Endothelial cell of umbilical vein (primary cell): ENCODE measurements around the gene TTC4. TPM values are rescaled to one million over a fixed set of nuclear protein-coding genes. Genes with fewer than 3 reads are reported as not detected.

Experiments used
- BruUV-seq: library from RNA; stranded (reverse); fragments of 400-500 nt; replicated peaks from 2 replicates; lab custom pipeline; 2021; lab: Mats Ljungman, UMichigan
- CTCF ChIA-PET: fragments of 300-600, 350-600 bp; sonication (Branson Sonifier 250); formaldehyde crosslinking; loops from one replicate; lab custom pipeline; 2021; ENCODE audit warnings: antibody characterized with exemption, inconsistent platforms; lab: Charles Lee
- POLR2A ChIA-PET: fragments of 300-600, 350-600 bp; sonication (Branson Sonifier 250); formaldehyde crosslinking; loops from one replicate; lab custom pipeline; 2021; ENCODE audit warnings: antibody characterized with exemption, inconsistent platforms; lab: Charles Lee
- DNase-seq: peaks from one replicate; pipeline ENCODE4 v3.0.0-alpha.2; 2011; ENCODE audit warnings: low read depth, low spot score
- FAIRE-seq: peaks from 2 replicates; lab custom pipeline; 2011; peaks lifted over from hg19 to GRCh38; lab: Jason Lieb, UNC
- H2AFZ ChIP-seq: 2 replicates; pipeline ENCODE4 v1.6.0; 2012; ENCODE audit warnings: low read depth, low read length, control low read depth, inconsistent platforms
- H3K27ac ChIP-seq: 2 replicates; pipeline ENCODE4 v1.5.1; 2011; ENCODE audit warnings: low read depth, mild to moderate bottlenecking, control low read depth, low read length, moderate library complexity; ENCODE audit not compliant: insufficient read depth
- H3K27me3 ChIP-seq, 2 experiments: 2 replicates each; pipeline versions ENCODE4 v1.6.0 to v1.6.1; 2011; ENCODE audit warnings: low read length in 2 of 2, mixed read lengths in 1 of 2; ENCODE audit not compliant: control insufficient read depth in 2 of 2, insufficient read depth in 2 of 2
- H3K36me3 ChIP-seq, 2 experiments: 2 replicates in 1 of 2; 3 replicates in 1 of 2; pipeline ENCODE4 v1.5.1; 2011; ENCODE audit warnings: low read length in 2 of 2, mild to moderate bottlenecking in 1 of 2, moderate library complexity in 1 of 2; ENCODE audit not compliant: control insufficient read depth in 2 of 2, insufficient read depth in 2 of 2; ENCODE audit errors: extremely low read depth in 1 of 2
- H3K4me1 ChIP-seq: 3 replicates; pipeline ENCODE4 v1.5.1; 2011; ENCODE audit warnings: mild to moderate bottlenecking, low read length; ENCODE audit not compliant: control insufficient read depth, insufficient read depth; ENCODE audit errors: extremely low read depth
- H3K4me2 ChIP-seq: 2 replicates; pipeline ENCODE4 v1.6.1; 2011; ENCODE audit warnings: low read length, control low read depth, mixed read lengths; ENCODE audit not compliant: insufficient read depth
- H3K4me3 ChIP-seq, 3 experiments: fragments of 200-600 bp in 1 of 3; sonication (generic), shearing (Covaris generic) in 1 of 3; replicated peaks in 1 of 3; 2 replicates each; pipeline ENCODE4 v1.5.1; 2011 to 2016; ENCODE audit warnings: control low read depth in 3 of 3, low read length in 3 of 3, mild to moderate bottlenecking in 2 of 3, inconsistent platforms in 1 of 3, low read depth in 1 of 3, moderate library complexity in 1 of 3; ENCODE audit not compliant: insufficient read depth in 1 of 3
- H3K79me2 ChIP-seq: 2 replicates; pipeline ENCODE4 v1.6.0; 2012; ENCODE audit warnings: low read length, inconsistent platforms; ENCODE audit not compliant: control insufficient read depth, insufficient read depth
- H3K9ac ChIP-seq: replicated peaks from 2 replicates; pipeline ENCODE3; 2011; ENCODE audit warnings: low read length, control low read depth; ENCODE audit not compliant: insufficient read depth; ENCODE audit errors: extremely low read depth
- H3K9me1 ChIP-seq: replicated peaks from 3 replicates; pipeline ENCODE4 v1.6.0; 2011; ENCODE audit warnings: mild to moderate bottlenecking, low read length; ENCODE audit not compliant: control insufficient read depth, insufficient read depth; ENCODE audit errors: extremely low read depth
- H3K9me3 ChIP-seq: replicated peaks from 2 replicates; pipeline ENCODE4 v1.5.1; 2012; ENCODE audit warnings: low read length, inconsistent platforms; ENCODE audit not compliant: control insufficient read depth, insufficient read depth
- H4K20me1 ChIP-seq: replicated peaks from 2 replicates; pipeline ENCODE3; 2011; ENCODE audit warnings: mild to moderate bottlenecking, low read length; ENCODE audit not compliant: control insufficient read depth, insufficient read depth; ENCODE audit errors: extremely low read depth
- EZH2 ChIP-seq: IDR thresholded peaks from 2 replicates; pipeline ENCODE4 v1.6.1; 2012; ENCODE audit warnings: borderline replicate concordance, low read depth, mild to moderate bottlenecking, moderate library complexity, low read length, inconsistent platforms; ENCODE audit not compliant: severe bottlenecking
- FOS ChIP-seq: IDR thresholded peaks from 2 replicates; pipeline ENCODE4 v1.6.1; 2011; ENCODE audit warnings: mild to moderate bottlenecking, low read length, moderate library complexity, borderline replicate concordance; ENCODE audit not compliant: insufficient read depth
- GATA2 ChIP-seq: IDR thresholded peaks from 2 replicates; pipeline ENCODE4 v1.7.0; 2011; ENCODE audit warnings: low read depth, mild to moderate bottlenecking, moderate library complexity, mixed read lengths, low read length; ENCODE audit not compliant: insufficient read length, insufficient read depth
- JUN ChIP-seq: IDR thresholded peaks from 2 replicates; pipeline ENCODE4 v1.6.1; 2011; ENCODE audit warnings: borderline replicate concordance, low read depth; ENCODE audit not compliant: insufficient read length, insufficient read depth
- MYC ChIP-seq: IDR thresholded peaks from one replicate; pipeline ENCODE4 v1.6.1; 2011; ENCODE audit warnings: mild to moderate bottlenecking, low read depth, low read length
- POLR2A ChIP-seq: IDR thresholded peaks from 2 replicates; pipeline ENCODE4 v1.6.1; 2012; ENCODE audit warnings: low read depth, mild to moderate bottlenecking, control low read depth, low read length
- POLR2AphosphoS5 ChIP-seq: IDR thresholded peaks from 2 replicates; pipeline ENCODE4 v1.6.1; 2012; ENCODE audit warnings: low read depth, mild to moderate bottlenecking, control low read depth, low read length, moderate library complexity; ENCODE audit not compliant: insufficient read depth
- dilution Hi-C: fragments of 300-500 bp; cut with MboI; formaldehyde crosslinking; loops from one replicate; pipeline ENCODE4 v1.15.0; 2019; ENCODE audit warnings: low sequenced_read_pairs; ENCODE audit not compliant: extremely low pct_ligation_motif_present
- intact Hi-C: fragments of 100-400 bp; cut with micrococcal nuclease; formaldehyde crosslinking; loops from one replicate; pipeline ENCODE4 v1.10.0; 2022
- polyA plus RNA-seq, 4 experiments: library from polyadenylated mRNA; depleted of rRNA in 3 of 4; stranded (reverse) in 3 of 4; unstranded in 1 of 4; fragments of >200 nt; gene quantifications; 2 replicates each; pipeline versions ENCODE4 v1.2.1 to v1.2.3, GENCODE V29; 2011 to 2012; ENCODE audit warnings: missing spikeins in 1 of 4
- total RNA-seq: library from RNA; stranded (reverse); gene quantifications from 2 replicates; pipeline ENCODE4 v1.2.3, GENCODE V29; 2021
- TF ChIP-seq, protein P1 (sequence below), 2 donors: IDR thresholded peaks; 1 replicate in 1 of 2; 2 replicates in 1 of 2; pipeline ENCODE4 v1.5.1; 2011; ENCODE audit warnings: low read length in 2 of 2, mild to moderate bottlenecking in 2 of 2, moderate library complexity in 2 of 2, control low read depth in 1 of 2, inconsistent platforms in 1 of 2, low read depth in 1 of 2; ENCODE audit not compliant: insufficient read depth in 1 of 2; ENCODE audit errors: extremely low read depth in 1 of 2
- TF ChIP-seq, protein P2 (sequence below): IDR thresholded peaks from 2 replicates; pipeline ENCODE4 v1.6.1; 2011; ENCODE audit not compliant: insufficient read depth, insufficient read length

Gene TTC4
- total and polyA plus RNA-seq, 2 donors (not counting 3 experiments of a cell fraction or from before 2014, with no cell fraction given), result 19.2 to 28.8 TPM

DNA sequence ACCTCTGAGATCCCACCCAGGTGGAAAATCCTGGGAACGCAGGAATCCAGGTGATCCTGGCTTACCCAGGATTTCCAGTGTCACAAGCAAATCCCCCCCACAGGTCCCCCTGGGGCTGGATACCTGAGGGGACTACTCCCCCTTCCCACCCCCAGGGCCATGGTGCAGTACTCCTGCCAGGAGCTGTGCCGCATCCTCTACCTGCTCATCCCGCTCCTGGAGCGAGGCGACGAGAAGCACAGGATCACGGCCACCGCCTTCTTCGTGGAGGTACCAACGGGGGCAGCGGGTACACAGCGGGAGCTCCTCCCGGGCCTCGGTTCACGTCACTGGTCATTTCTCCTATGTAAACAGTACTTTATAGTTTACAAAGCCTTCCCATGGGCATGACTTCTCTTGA is 20.4 kb upstream of the TTC4 start:
- DNase-seq (no peak), FAIRE-seq (no peak)
- POLR2A ChIA-PET, result no interaction called here
- H2AFZ ChIP-seq, result no peak overlapping the region
- no peak overlapping the region for H3K4me3 ChIP-seq
- H3K27me3 ChIP-seq, result peaks cover 0 to 2% of the 10 kb centered on the region in 2 experiments
- H3K9me1 ChIP-seq, result no peaks in the 10 kb centered on the region
- H3K36me3 ChIP-seq, result no peaks in the 10 kb centered on the region
- no peaks in the 10 kb centered on the region for H3K79me2 ChIP-seq
- no TSS peak for BruUV-seq
- no peak overlapping the region for H3K9ac ChIP-seq
- dilution Hi-C loops (no loop called here), intact Hi-C loops (no loop called here)
- no peak overlapping the region for H3K27ac ChIP-seq
- no peak overlapping the region for H3K4me2 ChIP-seq
- H4K20me1 ChIP-seq, result no peaks in the 10 kb centered on the region
- H3K9me3 ChIP-seq, result no peaks in the 10 kb centered on the region
- CTCF ChIA-PET, result no interaction called here
- no peaks in the 10 kb centered on the region for H3K4me1 ChIP-seq
- no peak for TF ChIP-seq POLR2AphosphoS5
- TF ChIP-seq, protein P1, sequence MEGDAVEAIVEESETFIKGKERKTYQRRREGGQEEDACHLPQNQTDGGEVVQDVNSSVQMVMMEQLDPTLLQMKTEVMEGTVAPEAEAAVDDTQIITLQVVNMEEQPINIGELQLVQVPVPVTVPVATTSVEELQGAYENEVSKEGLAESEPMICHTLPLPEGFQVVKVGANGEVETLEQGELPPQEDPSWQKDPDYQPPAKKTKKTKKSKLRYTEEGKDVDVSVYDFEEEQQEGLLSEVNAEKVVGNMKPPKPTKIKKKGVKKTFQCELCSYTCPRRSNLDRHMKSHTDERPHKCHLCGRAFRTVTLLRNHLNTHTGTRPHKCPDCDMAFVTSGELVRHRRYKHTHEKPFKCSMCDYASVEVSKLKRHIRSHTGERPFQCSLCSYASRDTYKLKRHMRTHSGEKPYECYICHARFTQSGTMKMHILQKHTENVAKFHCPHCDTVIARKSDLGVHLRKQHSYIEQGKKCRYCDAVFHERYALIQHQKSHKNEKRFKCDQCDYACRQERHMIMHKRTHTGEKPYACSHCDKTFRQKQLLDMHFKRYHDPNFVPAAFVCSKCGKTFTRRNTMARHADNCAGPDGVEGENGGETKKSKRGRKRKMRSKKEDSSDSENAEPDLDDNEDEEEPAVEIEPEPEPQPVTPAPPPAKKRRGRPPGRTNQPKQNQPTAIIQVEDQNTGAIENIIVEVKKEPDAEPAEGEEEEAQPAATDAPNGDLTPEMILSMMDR (IDR thresholded peaks at IDR 0.05; ENCODE audit: extremely low read depth in 1 of 2, insufficient read depth in 1 of 2, low read depth in 1 of 2, low read length in 2 of 2), result no peak
- no peak for TF ChIP-seq POLR2A
- no peak for TF ChIP-seq MYC
- TF ChIP-seq FOS, result no peak
- TF ChIP-seq GATA2, result no peak
- TF ChIP-seq, protein P2, sequence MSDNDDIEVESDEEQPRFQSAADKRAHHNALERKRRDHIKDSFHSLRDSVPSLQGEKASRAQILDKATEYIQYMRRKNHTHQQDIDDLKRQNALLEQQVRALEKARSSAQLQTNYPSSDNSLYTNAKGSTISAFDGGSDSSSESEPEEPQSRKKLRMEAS, result no peak
- no peak for TF ChIP-seq EZH2
- no peak for TF ChIP-seq JUN
